Glomerular endothelial cell (primary cell): ENCODE data around the gene TAS2R9. TPM values are rescaled to one million over a fixed set of nuclear protein-coding genes. Genes with fewer than 3 reads are reported as not detected.
"Not testable (repeated sequence)": the region's sequence is repeated elsewhere in the genome, so short reads cannot be mapped to it uniquely, and the experiment has no call there.

Source experiments
- DNase-seq: peaks from one replicate; pipeline ENCODE4 v3.0.0-alpha.2; 2011; ENCODE audit warnings: low read depth, low spot score; ENCODE audit errors: extremely low read depth
- total RNA-seq: library from RNA; depleted of rRNA; stranded (reverse); fragments of >200 nt; gene quantifications from 2 replicates; pipeline ENCODE4 v1.2.3, GENCODE V29; 2015

TAS2R9 gene
- total RNA-seq = 0.18 TPM in 1 of 2 replicates, not detected in the other

GRCh38 chr12:10810068-10810467 lies at the start of gene TAS2R9:
TSS of gene TAS2R9 (minus strand) at chr12:10810168. CDS start at chr12:10810075, 93 bp downstream.
- no peak for DNase-seq

- no peak for DNase-seq
Observed at GRCh38 chr12:10855807-10856206, 45.8 kb upstream of the TAS2R9 start.

DNA sequence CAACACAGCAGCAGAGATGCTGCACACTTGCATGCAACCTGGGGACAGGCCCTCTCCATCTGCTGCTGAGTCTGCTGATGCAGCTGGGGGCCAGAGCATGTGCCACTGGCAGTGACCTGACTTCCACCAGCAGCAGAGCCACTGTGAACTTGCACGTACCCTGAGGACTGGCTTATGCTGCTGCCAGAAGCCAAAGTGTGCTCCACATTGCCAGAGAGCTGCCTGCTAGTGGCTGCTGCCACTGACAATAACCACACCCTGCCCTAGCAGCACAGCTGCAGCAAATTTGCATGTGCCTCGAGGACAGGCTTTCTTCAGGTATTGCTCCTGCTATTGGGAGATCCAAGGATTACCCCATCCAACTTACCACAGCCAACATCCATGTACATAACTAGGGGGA lies 43.8 kb upstream of the TAS2R9 start:
- DNase-seq = no peak

- DNase-seq = no peak
Observed at GRCh38 chr12:10851243-10851858, 41.4 kb upstream of the TAS2R9 start.

DNA sequence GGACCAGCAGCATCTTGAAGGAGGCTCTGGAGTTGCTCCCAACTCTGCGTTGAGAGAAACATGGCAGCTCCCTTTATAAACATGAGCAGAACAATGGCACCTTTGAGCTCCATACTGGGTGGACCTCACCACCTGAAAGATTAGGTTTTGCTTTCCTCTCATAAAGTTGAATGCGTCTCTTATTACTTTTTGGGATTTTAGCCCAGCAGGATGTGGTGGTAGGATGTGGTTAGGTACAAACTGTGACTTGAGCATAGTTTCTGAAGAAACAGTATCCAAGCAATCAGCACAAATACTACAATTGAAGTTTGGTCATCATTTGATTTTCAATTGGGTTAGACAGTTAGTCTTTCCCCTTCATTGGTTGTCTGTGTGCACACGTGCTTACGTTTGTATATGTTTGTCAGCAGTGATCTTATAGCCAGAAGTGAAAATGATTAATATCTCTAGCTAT lies 39.5 kb upstream of the TAS2R9 start, which contains the start of gene PRR4:
PRR4 (minus strand) TSS at position 51 of the 454 bp plus-strand sequence; CDS start at position 13, 38 bp downstream.
- no peak for DNase-seq

- DNase-seq = no peak
Observed at GRCh38 chr12:10847744-10848143, 37.8 kb upstream of the TAS2R9 start.

DNA sequence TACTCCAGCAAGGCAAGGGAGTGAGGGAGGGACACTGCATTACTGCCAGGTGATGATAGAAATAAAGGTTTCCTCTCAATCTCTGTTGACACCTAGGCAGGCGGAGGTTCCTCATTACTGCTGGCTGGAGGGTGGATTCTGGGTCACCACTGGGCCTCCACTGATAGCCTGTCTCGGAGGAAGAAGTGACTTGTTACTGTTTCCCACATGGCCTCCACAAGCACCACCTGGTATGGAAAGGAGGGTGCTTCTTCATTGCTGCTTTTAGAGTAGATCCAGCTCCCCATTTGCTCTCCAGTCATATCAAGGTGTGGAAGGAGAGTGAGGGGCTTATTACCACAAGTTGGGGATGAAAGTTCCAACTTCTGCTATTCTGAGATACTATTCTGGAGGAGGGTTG lies 32.9 kb upstream of the TAS2R9 start:
- no peak for DNase-seq

DNA sequence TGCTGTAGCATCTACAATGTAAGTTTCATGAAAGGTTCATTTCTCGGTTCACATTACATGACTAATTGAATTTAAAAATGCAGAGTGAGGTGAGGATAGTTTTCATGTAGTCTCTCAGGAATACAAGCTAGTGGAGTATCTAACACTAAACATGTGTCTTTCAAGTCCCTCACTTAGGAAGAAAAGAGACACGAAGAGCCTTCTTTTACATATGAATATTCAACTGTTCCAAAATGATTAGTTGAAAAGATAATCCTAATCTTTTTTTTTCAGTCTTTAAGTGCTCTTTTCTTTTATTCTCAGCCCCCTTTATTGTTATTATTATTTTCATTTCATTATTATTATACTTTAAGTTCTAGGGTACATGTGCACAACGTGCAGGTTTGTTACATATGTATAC lies 28.5 kb upstream of the TAS2R9 start:
- DNase-seq = no peak

- DNase-seq = no peak
Observed at GRCh38 chr12:10829994-10830393, 20.0 kb upstream of the TAS2R9 start.

GRCh38 chr12:10826258-10826657 lies 16.3 kb upstream of the TAS2R9 start, which contains the start of gene TAS2R10:
TSS of gene TAS2R10 (minus strand) at chr12:10826358. CDS start at chr12:10826269, 89 bp downstream.
- DNase-seq = no peak

GRCh38 chr12:10824957-10825356 lies 15.0 kb upstream of the TAS2R9 start:
- no peak for DNase-seq

DNA sequence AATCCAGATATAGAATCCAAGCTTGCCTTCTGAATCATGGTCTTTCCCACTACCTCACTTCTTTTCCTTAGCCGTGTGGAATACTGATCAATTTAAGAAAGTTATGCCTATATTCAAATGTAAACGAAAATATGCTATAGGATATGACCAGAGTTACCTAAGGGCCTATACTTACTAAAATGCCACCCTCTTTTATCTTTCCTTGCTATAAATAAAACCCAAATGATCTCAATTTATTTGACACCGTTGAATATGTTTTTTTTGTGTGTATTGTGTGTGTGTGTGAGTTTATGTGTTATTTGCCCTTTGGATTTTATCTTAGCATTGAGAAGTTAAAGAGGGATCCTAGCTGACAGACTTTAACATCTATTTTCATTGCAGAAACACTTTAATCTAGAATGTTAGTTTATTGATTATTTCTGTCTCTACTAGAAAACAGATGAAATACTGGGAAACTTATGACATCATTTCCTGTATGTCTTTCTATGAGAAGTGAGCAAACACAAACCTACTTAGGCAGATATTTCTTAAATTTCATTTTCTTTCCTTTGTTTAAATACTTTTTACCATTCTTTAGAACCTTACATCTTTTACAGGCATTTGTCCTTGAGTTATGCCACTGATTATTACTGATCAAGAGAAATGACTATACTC lies 2.0 kb upstream of the TAS2R9 start:
- no peak for DNase-seq

- DNase-seq = no peak
Observed at GRCh38 chr12:10807186-10807585, 2.8 kb downstream of the TAS2R9 start, which contains the start of gene TAS2R8. TSS of gene TAS2R8 (minus strand) at chr12:10807286. CDS start at chr12:10806980, 306 bp downstream.

DNA sequence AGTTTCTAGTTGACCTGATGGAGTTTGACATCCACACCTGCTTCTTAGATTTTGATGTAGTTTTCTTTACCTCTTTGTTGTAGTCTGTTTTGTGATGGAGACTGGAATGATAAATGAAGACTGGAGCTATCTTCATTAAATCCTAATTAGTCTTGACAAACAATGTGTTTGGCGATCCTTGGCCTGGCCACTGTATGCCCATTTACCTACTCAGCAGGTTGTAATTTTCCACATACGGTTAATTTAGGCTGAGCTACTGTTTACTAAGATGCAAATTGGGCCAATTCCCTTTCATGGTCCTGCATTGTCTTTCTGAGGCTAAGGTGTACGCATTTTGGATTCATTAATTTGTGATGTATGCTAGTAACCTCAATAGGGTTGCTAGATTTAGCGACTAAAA lies 7.4 kb downstream of the TAS2R9 start, which contains the start of gene TAS2R7:
TAS2R7 (minus strand) TSS at position 41 of the 400 bp plus-strand sequence. CDS start 57 bp downstream, outside the sequence.
- no peak for DNase-seq

DNA sequence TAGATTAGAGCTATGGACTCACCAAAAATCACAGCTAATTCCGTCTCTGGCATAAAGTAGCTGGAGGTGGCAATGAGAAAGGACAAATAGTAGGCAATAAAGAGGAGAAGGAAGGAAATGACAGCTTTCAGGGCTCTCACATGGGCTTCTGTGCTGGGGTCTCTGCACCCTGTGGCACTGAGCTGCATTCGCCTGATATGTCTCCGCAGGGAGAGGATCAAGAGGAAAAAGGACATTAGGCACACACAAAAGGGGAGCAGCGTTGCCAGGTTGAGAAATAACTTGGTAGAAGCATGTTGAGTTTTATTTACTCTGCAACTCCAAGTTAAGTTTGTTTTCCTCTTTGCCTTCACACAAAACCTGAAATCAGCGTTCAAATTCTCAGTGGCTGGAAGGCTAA lies 8.2 kb downstream of the TAS2R9 start:
- no peak for DNase-seq

- no peak for DNase-seq
Observed at GRCh38 chr12:10794222-10794621, 15.7 kb downstream of the TAS2R9 start.

DNA sequence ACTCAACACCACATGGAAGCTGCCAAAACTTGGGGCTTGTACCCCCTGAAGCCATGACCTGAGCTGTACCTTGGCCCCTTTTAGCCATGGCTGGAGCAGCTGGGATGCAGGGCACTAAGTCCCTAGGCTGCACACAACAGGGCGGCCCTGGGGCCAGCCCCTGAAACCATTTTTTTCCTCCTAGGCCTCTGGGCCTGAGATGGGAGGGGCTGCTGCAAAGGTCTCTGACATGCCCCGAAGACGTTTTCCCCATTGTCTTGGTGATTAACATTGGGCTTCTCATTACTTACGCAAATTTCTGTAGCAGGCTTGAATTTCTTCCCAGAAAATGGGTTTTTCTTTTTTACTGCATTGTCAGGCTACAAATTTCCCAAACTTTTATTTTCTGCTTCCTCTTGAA lies 18.2 kb downstream of the TAS2R9 start:
- DNase-seq = not testable (repeated sequence)

GRCh38 chr12:10783252-10783651 lies 26.7 kb downstream of the TAS2R9 start:
- no peak for DNase-seq

DNA sequence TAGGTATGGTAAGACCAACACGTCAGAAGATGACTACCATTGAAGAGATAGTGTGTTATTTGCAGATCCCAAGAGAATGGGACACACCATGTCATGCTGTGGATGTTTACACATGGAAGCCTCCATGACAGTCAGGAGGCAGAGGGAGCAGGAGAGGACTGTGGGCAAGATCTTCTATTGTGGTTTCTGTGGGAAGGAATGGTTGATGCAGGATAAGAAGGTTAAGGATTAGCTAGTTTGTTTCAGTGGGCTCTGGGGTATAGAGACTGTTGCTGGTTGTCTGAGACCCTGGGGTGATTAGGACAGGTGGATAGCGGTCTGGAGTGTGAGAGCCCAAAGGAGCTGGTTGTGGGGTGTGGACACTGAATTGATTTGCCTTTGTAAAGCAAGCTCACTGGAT lies 30.9 kb downstream of the TAS2R9 start:
- DNase-seq = no peak

DNA sequence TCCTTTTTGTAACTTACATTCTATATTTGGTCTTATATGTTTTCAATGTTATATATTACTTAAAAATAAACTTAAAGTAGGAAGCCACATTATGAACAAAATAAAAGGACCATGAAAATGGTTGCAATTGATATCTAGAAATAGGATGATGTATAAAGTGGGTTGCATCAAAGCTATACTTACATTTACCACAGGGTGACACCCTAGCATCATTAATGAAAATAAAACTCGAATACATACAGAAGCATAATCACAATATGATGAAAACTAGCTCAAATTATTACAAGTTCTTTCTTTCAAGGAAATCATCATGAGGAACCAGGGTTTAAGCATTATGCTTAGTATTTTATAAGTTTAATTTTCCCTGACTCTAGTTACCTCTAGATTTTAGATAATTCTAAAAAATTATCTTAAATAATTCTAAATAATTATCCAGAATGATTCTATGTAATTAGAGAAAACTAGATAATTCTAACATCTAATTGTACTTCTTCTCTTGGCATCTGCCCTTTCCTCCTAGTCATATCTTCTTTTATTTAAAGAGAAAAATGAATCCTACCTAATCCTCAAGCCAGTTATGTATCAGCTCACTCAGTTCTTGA lies 38.7 kb downstream of the TAS2R9 start:
- DNase-seq = peak; percentile 31

- DNase-seq = no peak
Observed at GRCh38 chr12:10759657-10760056, 50.3 kb downstream of the TAS2R9 start.
